HCT116 (cell line): ENCODE measurements around the gene TBC1D8. TPM values are rescaled to one million over a fixed set of nuclear protein-coding genes. Genes with fewer than 3 reads are reported as not detected.

Experiments used
- ATAC-seq: fragments of 200-7000 bp; cut with Tn5 transposase; 2 replicates; pipeline ENCODE4 v1.9.1; 2020; ENCODE audit warnings: mild to moderate bottlenecking, moderate library complexity
- BruUV-seq: library from RNA; stranded (reverse); fragments of 400-500 nt; replicated peaks from 2 replicates; lab custom pipeline; 2021; lab: Mats Ljungman, UMichigan
- CTCF ChIA-PET: fragments of 300-600 bp; sonication (Branson Sonifier 250); formaldehyde crosslinking; loops from one replicate; lab custom pipeline; 2021; ENCODE audit warnings: antibody characterized with exemption; lab: Charles Lee
- POLR2A ChIA-PET: fragments of 300-600, 350-600 bp; sonication (Branson Sonifier 250); formaldehyde crosslinking; loops from one replicate; lab custom pipeline; 2021; ENCODE audit warnings: antibody characterized with exemption; lab: Charles Lee
- RAD21 ChIA-PET, 2 experiments: fragments of 300-600 bp; sonication (Branson Sonifier 250); formaldehyde crosslinking; loops; one replicate each; lab custom pipeline; 2023; ENCODE audit warnings: low total read pairs in 2 of 2; ENCODE audit not compliant: uncharacterized antibody in 2 of 2, unreplicated experiment in 2 of 2, low non-redundant PET in 1 of 2; lab: Charles Lee
- DNase-seq: peaks from one replicate; pipeline ENCODE4 v3.0.0-alpha.2; 2010; ENCODE audit warnings: low read depth, low spot score
- H2AFZ ChIP-seq: fragments of 200-600 bp; shearing (Covaris generic), sonication (generic); 2 replicates; pipeline ENCODE4 v1.6.1; 2017; ENCODE audit warnings: low read depth, mixed run types, mixed read lengths, antibody characterized with exemption, low read length; ENCODE audit not compliant: poor library complexity, severe bottlenecking
- H3K27ac ChIP-seq: 2 replicates; pipeline ENCODE4 v1.5.1; 2012; ENCODE audit warnings: low read depth, low read length
- H3K27me3 ChIP-seq: fragments of 200-600 bp; sonication (generic); 2 replicates; pipeline ENCODE4 v1.6.1; 2016; ENCODE audit warnings: mixed run types, low read length, mixed read lengths; ENCODE audit not compliant: insufficient read depth
- H3K36me3 ChIP-seq, 2 experiments: fragments of 200-500 bp in 1 of 2; fragments of 200-600 bp in 1 of 2; sonication (Bioruptor generic) in 1 of 2; sonication (generic) in 1 of 2; 2 replicates each; pipeline versions ENCODE4 v1.5.1 to v1.6.1; 2014 to 2016; ENCODE audit warnings: low read length in 2 of 2, inconsistent platforms in 1 of 2, mixed read lengths in 1 of 2, mixed run types in 1 of 2; ENCODE audit not compliant: insufficient read depth in 2 of 2, control insufficient read depth in 1 of 2
- H3K4me1 ChIP-seq, 2 experiments: fragments of 200-600 bp in 1 of 2; sonication (generic) in 1 of 2; 2 replicates each; pipeline versions ENCODE4 v1.5.1 to v1.6.1; 2012 to 2017; ENCODE audit warnings: low read length in 2 of 2, inconsistent platforms in 1 of 2, mild to moderate bottlenecking in 1 of 2, mixed read lengths in 1 of 2, mixed run types in 1 of 2, moderate library complexity in 1 of 2; ENCODE audit not compliant: insufficient read depth in 2 of 2, control insufficient read depth in 1 of 2
- H3K4me2 ChIP-seq: fragments of 200-600 bp; sonication (generic); 2 replicates; pipeline ENCODE4 v1.6.1; 2017; ENCODE audit warnings: mixed run types, low read length, mixed read lengths
- H3K4me3 ChIP-seq, 2 experiments: fragments of 200-600 bp in 1 of 2; sonication (generic) in 1 of 2; replicated peaks in 1 of 2; 2 replicates each; pipeline ENCODE4 v1.5.1; 2011 to 2016; ENCODE audit warnings: low read length in 2 of 2, control low read depth in 1 of 2, low read depth in 1 of 2, mild to moderate bottlenecking in 1 of 2, mixed read lengths in 1 of 2, mixed run types in 1 of 2
- H3K79me2 ChIP-seq: fragments of 200-600 bp; sonication (generic); 2 replicates; pipeline ENCODE4 v1.6.1; 2017; ENCODE audit warnings: mild to moderate bottlenecking, mixed run types, low read length, moderate library complexity, mixed read lengths; ENCODE audit not compliant: insufficient read depth
- H3K9ac ChIP-seq: fragments of 200-600 bp; sonication (generic); 2 replicates; pipeline ENCODE4 v1.6.1; 2016; ENCODE audit warnings: low read length, mixed read lengths
- H3K9me2 ChIP-seq: fragments of 200-600 bp; sonication (generic), shearing (Covaris generic); 2 replicates; pipeline ENCODE4 v1.6.1; 2017; ENCODE audit warnings: mixed run types, mild to moderate bottlenecking, moderate library complexity; ENCODE audit not compliant: insufficient read depth
- H3K9me3 ChIP-seq, 2 experiments: fragments of 200-500 bp in 1 of 2; fragments of 200-600 bp in 1 of 2; sonication (Bioruptor generic) in 1 of 2; sonication (generic) in 1 of 2; 2 replicates each; pipeline ENCODE4 v1.6.1; 2014 to 2017; ENCODE audit warnings: low read length in 2 of 2, mixed read lengths in 2 of 2, inconsistent platforms in 1 of 2, low read depth in 1 of 2, mild to moderate bottlenecking in 1 of 2, mixed run types in 1 of 2, moderate library complexity in 1 of 2; ENCODE audit not compliant: control insufficient read depth in 1 of 2, insufficient read depth in 1 of 2
- H4K20me1 ChIP-seq: fragments of 200-600 bp; sonication (generic), shearing (Covaris generic); 2 replicates; pipeline ENCODE4 v1.6.1; 2017; ENCODE audit warnings: mixed run types, mild to moderate bottlenecking, moderate library complexity; ENCODE audit not compliant: insufficient read depth
- CEBPB ChIP-seq: IDR thresholded peaks from 2 replicates; pipeline ENCODE4 v1.6.1; 2012; ENCODE audit warnings: low read depth
- EGR1 ChIP-seq: IDR thresholded peaks from 2 replicates; pipeline ENCODE4 v1.6.1; 2012; ENCODE audit warnings: low read depth
- EZH2 ChIP-seq: fragments of 200-600 bp; sonication (generic); IDR thresholded peaks from 2 replicates; pipeline ENCODE4 v1.6.1; 2017; ENCODE audit warnings: antibody characterized with exemption, mixed run types
- EZH2phosphoT487 ChIP-seq: fragments of 200-600 bp; IDR thresholded peaks from 2 replicates; pipeline ENCODE4 v1.6.1; 2018; ENCODE audit warnings: antibody characterized with exemption, borderline replicate concordance
- JUND ChIP-seq: IDR thresholded peaks from 2 replicates; pipeline ENCODE4 v1.6.1; 2012
- POLR2A ChIP-seq: IDR thresholded peaks from 2 replicates; pipeline ENCODE4 v1.7.0; 2011; ENCODE audit warnings: borderline replicate concordance; ENCODE audit not compliant: insufficient read depth, insufficient read length; ENCODE audit errors: extremely low read depth
- REST ChIP-seq: IDR thresholded peaks from 2 replicates; pipeline ENCODE4 v1.6.1; 2012; ENCODE audit warnings: low read depth
- SIN3A ChIP-seq: IDR thresholded peaks from 2 replicates; pipeline ENCODE4 v1.6.1; 2012; ENCODE audit warnings: low read depth
- SRF ChIP-seq: IDR thresholded peaks from 2 replicates; pipeline ENCODE4 v1.6.1; 2012; ENCODE audit warnings: low read depth
- YY1 ChIP-seq: IDR thresholded peaks from 2 replicates; pipeline ENCODE4 v1.6.1; 2011; ENCODE audit warnings: low read length, low read depth, moderate library complexity, mild to moderate bottlenecking; ENCODE audit not compliant: insufficient replicate concordance; ENCODE audit errors: extremely low read depth
- ZFX ChIP-seq: fragments of 450-650 bp; IDR thresholded peaks from 2 replicates; pipeline ENCODE4 v1.6.1; 2017
- ZNF274 ChIP-seq: fragments of 200-500 bp; sonication (Bioruptor generic); IDR thresholded peaks from 2 replicates; pipeline ENCODE4 v1.6.1; 2014; ENCODE audit warnings: mild to moderate bottlenecking, low read depth, low read length, inconsistent platforms
- intact Hi-C: fragments of 100-400 bp; cut with micrococcal nuclease; formaldehyde crosslinking; loops from 2 replicates; pipeline ENCODE4 v1.10.0; 2022
- total RNA-seq: library from RNA; stranded (reverse); gene quantifications from one replicate; pipeline ENCODE4 v1.2.1, GENCODE V29; 2021; ENCODE audit not compliant: unreplicated experiment
- TF ChIP-seq, protein P1 (sequence below): IDR thresholded peaks from 2 replicates; pipeline ENCODE4 v1.6.1; 2012
- TF ChIP-seq, protein P2 (sequence below), 3 experiments: fragments of 200-600 bp in 1 of 3; sonication (generic) in 1 of 3; IDR thresholded peaks in 2 of 3; conservative IDR thresholded peaks in 1 of 3; 2 replicates each; pipeline ENCODE4 v1.5.1; 2012 to 2017; ENCODE audit warnings: low read depth in 2 of 3, low read length in 2 of 3, antibody characterized with exemption in 1 of 3, borderline replicate concordance in 1 of 3, control low read depth in 1 of 3, mild to moderate bottlenecking in 1 of 3, mixed read lengths in 1 of 3, mixed run types in 1 of 3, moderate library complexity in 1 of 3; ENCODE audit not compliant: insufficient read depth in 1 of 3
- TF ChIP-seq, protein P3 (sequence below): IDR thresholded peaks from 2 replicates; pipeline ENCODE4 v1.6.1; 2011; ENCODE audit warnings: mild to moderate bottlenecking, low read length, moderate library complexity; ENCODE audit not compliant: insufficient replicate concordance; ENCODE audit errors: extremely low read depth

Gene TBC1D8
- total RNA-seq, 1 experiment from 2014 or later: 44.0 TPM

- H3K9me2 ChIP-seq: no peaks in the 10 kb centered on the region
- H4K20me1 ChIP-seq: no peaks in the 10 kb centered on the region
- BruUV-seq: no TSS peak
- CTCF ChIA-PET: interaction anchor here (1.6 kb wide), 1 partner anchor 148 kb away, joined by 4 read pairs; no protein-coding TSS in a partner anchor
- H3K4me1 ChIP-seq: peaks cover 0 to 3% of the 10 kb centered on the region in 2 experiments; a peak in 1 of 4 replicates
- no peaks in the 10 kb centered on the region for H3K9me3 ChIP-seq
- H3K36me3 ChIP-seq: no peaks in the 10 kb centered on the region
- no peak for TF ChIP-seq YY1
- no peak for TF ChIP-seq JUND
- TF ChIP-seq POLR2A: no peak
- TF ChIP-seq REST: no peak
- no peak for TF ChIP-seq ZNF274
- no peak for TF ChIP-seq SRF
- no peak for TF ChIP-seq ZFX
- TF ChIP-seq, protein P1, sequence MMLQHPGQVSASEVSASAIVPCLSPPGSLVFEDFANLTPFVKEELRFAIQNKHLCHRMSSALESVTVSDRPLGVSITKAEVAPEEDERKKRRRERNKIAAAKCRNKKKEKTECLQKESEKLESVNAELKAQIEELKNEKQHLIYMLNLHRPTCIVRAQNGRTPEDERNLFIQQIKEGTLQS: no peak
- TF ChIP-seq EGR1: no peak
- no peak for TF ChIP-seq SIN3A
- TF ChIP-seq, protein P2, sequence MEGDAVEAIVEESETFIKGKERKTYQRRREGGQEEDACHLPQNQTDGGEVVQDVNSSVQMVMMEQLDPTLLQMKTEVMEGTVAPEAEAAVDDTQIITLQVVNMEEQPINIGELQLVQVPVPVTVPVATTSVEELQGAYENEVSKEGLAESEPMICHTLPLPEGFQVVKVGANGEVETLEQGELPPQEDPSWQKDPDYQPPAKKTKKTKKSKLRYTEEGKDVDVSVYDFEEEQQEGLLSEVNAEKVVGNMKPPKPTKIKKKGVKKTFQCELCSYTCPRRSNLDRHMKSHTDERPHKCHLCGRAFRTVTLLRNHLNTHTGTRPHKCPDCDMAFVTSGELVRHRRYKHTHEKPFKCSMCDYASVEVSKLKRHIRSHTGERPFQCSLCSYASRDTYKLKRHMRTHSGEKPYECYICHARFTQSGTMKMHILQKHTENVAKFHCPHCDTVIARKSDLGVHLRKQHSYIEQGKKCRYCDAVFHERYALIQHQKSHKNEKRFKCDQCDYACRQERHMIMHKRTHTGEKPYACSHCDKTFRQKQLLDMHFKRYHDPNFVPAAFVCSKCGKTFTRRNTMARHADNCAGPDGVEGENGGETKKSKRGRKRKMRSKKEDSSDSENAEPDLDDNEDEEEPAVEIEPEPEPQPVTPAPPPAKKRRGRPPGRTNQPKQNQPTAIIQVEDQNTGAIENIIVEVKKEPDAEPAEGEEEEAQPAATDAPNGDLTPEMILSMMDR (IDR thresholded peaks at IDR 0.05 in 2 of 3, conservative IDR thresholded peaks at IDR 0.05 in 1 of 3; ENCODE audit: borderline replicate concordance in 1 of 3, insufficient read depth in 1 of 3, low read depth in 2 of 3, low read length in 2 of 3): no peak
- TF ChIP-seq CEBPB: no peak
- no peak for TF ChIP-seq EZH2phosphoT487
- TF ChIP-seq, protein P3, sequence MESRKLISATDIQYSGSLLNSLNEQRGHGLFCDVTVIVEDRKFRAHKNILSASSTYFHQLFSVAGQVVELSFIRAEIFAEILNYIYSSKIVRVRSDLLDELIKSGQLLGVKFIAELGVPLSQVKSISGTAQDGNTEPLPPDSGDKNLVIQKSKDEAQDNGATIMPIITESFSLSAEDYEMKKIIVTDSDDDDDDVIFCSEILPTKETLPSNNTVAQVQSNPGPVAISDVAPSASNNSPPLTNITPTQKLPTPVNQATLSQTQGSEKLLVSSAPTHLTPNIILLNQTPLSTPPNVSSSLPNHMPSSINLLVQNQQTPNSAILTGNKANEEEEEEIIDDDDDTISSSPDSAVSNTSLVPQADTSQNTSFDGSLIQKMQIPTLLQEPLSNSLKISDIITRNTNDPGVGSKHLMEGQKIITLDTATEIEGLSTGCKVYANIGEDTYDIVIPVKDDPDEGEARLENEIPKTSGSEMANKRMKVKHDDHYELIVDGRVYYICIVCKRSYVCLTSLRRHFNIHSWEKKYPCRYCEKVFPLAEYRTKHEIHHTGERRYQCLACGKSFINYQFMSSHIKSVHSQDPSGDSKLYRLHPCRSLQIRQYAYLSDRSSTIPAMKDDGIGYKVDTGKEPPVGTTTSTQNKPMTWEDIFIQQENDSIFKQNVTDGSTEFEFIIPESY: no peak
- TF ChIP-seq EZH2: no peak
- TF ChIP-seq, all 23 proteins: peak for 0
- H3K9ac ChIP-seq: no peak overlapping the region
- H3K4me3 ChIP-seq: no peak overlapping the region
- no peak overlapping the region for H3K27ac ChIP-seq
- DNase-seq: no peak
- H3K79me2 ChIP-seq: no peaks in the 10 kb centered on the region
- H3K27me3 ChIP-seq: no peaks in the 10 kb centered on the region
- no peak overlapping the region for H3K4me2 ChIP-seq
- ChIA-PET RAD21 (no interaction called here), POLR2A (no interaction called here)
- intact Hi-C loops: no loop called here
- H2AFZ ChIP-seq: no peak overlapping the region
- ATAC-seq: no peak
Observed at GRCh38 chr2:101160454-101160853, 9.3 kb upstream of the TBC1D8 start.
